Dedifferentiated amniotic fluid mesenchymal stem cell (primary cell): ENCODE results near the gene ZP2.
"Not testable (repeated sequence)": the region's sequence is repeated elsewhere in the genome, so short reads cannot be mapped to it uniquely, and the experiment has no call there.

Experiments used
- DNase-seq: peaks from one replicate; pipeline ENCODE4 v3.0.0-alpha.2; 2016; ENCODE audit errors: extremely low spot score

ZP2 gene

GRCh38 chr16:21175397-21175796, 36.0 kb downstream of the ZP2 start:
- no peak for DNase-seq

- DNase-seq = no peak
Measured at GRCh38 chr16:21172650-21173049, 38.7 kb downstream of the ZP2 start.

GRCh38 chr16:21170116-21170515, 41.3 kb downstream of the ZP2 start:
- DNase-seq = not testable (repeated sequence)

- DNase-seq = no peak
Measured at GRCh38 chr16:21169249-21169981, 42.0 kb downstream of the ZP2 start.

GRCh38 chr16:21167929-21168602, 43.3 kb downstream of the ZP2 start:
- no peak for DNase-seq

GRCh38 chr16:21167360-21167759, 44.0 kb downstream of the ZP2 start:
- DNase-seq = peak; percentile 69

GRCh38 chr16:21166561-21166961, 44.8 kb downstream of the ZP2 start:
- DNase-seq = no peak

GRCh38 chr16:21164521-21165168, 46.7 kb downstream of the ZP2 start:
- no peak for DNase-seq

GRCh38 chr16:21163576-21163975, 47.8 kb downstream of the ZP2 start:
- no peak for DNase-seq

GRCh38 chr16:21162661-21163151, 48.7 kb downstream of the ZP2 start:
- DNase-seq = no peak

- no peak for DNase-seq
Measured at GRCh38 chr16:21161211-21161610, 50.2 kb downstream of the ZP2 start.

- DNase-seq = no peak
Measured at GRCh38 chr16:21160276-21160675, 51.1 kb downstream of the ZP2 start.

- DNase-seq = no peak
Measured at GRCh38 chr16:21159281-21159951, 52.0 kb downstream of the ZP2 start.

GRCh38 chr16:21158208-21159110, 52.9 kb downstream of the ZP2 start, which contains the start of gene LDAF1:
LDAF1 (plus strand) TSS chr16:21158674; CDS start chr16:21161183, 2,509 bp downstream.
- DNase-seq = peak; percentile 70

- DNase-seq = no peak
Measured at GRCh38 chr16:21157632-21158031, 53.7 kb downstream of the ZP2 start.

- DNase-seq = peak; percentile 88
Measured at GRCh38 chr16:21156767-21157467, 54.5 kb downstream of the ZP2 start.

GRCh38 chr16:21156011-21156410, 55.4 kb downstream of the ZP2 start:
- DNase-seq = not testable (repeated sequence)

GRCh38 chr16:21153124-21153729, 58.1 kb downstream of the ZP2 start:
- not testable (repeated sequence) for DNase-seq

GRCh38 chr16:21152160-21153030, 59.0 kb downstream of the ZP2 start:
- DNase-seq = peak; percentile 12
